ENCODE data around the gene TRMT112.
A peak's percentile ranks its signal among the peaks of the same experiment; 100 is the strongest.

Gene TRMT112

DNA sequence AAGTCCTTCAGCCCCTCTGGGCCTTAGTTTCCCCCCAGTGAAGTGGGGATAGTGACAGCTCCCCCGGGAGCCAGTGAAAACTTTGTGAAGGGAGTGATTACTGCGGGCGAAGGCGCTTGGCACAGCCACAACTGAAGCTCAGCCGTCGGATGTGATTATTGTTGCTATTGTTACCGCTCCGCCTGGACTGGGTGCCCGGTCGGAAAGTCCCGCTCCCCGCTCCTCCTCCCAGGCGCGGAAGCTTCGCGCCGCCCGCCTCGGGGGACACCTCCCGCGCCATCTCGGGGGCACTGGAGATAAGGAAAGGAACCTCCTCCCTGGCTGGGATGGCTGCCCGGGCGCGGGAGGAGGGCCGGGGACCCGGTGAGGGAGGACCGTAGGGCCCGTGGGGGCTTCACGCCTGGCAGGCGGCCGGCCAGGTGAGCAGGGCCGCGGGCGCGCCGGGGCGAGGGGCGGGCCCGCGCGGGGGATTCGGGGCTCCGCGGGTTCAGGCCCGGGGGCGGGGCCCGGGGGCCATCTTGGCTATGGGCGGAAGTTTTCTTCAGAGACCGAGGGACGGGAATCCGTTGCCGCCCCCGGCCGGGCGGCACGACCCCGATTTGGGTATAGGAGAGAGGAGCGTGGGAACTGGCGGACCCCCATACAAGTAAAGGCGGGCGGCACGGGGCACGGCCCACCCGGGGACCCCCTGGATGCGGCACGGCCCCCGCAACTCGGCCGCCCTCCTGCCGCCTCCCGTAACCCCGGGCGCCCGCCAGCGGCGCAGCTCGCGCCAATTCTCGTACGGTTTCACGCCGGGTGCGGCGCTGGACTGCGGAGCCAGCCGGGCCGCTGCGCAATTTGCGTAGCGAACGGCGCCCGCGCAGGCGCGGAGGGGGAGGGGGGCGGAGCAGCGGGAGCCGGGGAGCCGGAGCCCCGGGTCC lies 32.1 kb downstream of the TRMT112 start, which contains the start of gene GPR137:
GPR137 (plus strand) TSS at position 887 of the 923 bp plus-strand sequence. CDS start 677 bp downstream, outside the sequence.
- peak within 1 kb of the TSS; percentile 84 for H3K4me3 ChIP-seq (ENCODE audit: low read length)
- H3K4me1 ChIP-seq (ENCODE audit: control insufficient read depth, insufficient read depth, low read length) = peaks cover 20% of the 10 kb centered on the region
- H3K9me3 ChIP-seq (replicated peaks; ENCODE audit: low read length) = no peaks in the 10 kb centered on the region
- H3K27me3 ChIP-seq (ENCODE audit: control insufficient read depth, insufficient read depth, low read length) = peaks cover 1% of the 10 kb centered on the region
- peak within 1 kb of the TSS; percentile 99 for H3K4me2 ChIP-seq (ENCODE audit: low read length)
- peak within 1 kb of the TSS; percentile 88 for H3K9ac ChIP-seq (ENCODE audit: low read depth, low read length)
- no peaks in the 10 kb centered on the region for H3K36me3 ChIP-seq (ENCODE audit: insufficient read depth, low read length)

GRCh38 chr11:64284048-64284961 lies 33.1 kb downstream of the TRMT112 start, which contains the start of gene BAD:
Gene BAD (minus strand): TSS chr11:64284665. CDS start chr11:64284368, 297 bp downstream.
- Histone ChIP-seq H3K4me1 (ENCODE audit: control insufficient read depth, insufficient read depth, low read length) (peaks cover 20% of the 10 kb centered on the region), H3K36me3 (ENCODE audit: insufficient read depth, low read length) (no peaks in the 10 kb centered on the region), H3K27me3 (ENCODE audit: control insufficient read depth, insufficient read depth, low read length) (no peaks in the 10 kb centered on the region), H3K9me3 (replicated peaks; ENCODE audit: low read length) (no peaks in the 10 kb centered on the region), H3K9ac (ENCODE audit: low read depth, low read length) (peak within 1 kb of the TSS; percentile 88), H3K4me3 (ENCODE audit: low read length) (peak within 1 kb of the TSS; percentile 84), H3K4me2 (ENCODE audit: low read length) (peak within 1 kb of the TSS; percentile 99)

DNA sequence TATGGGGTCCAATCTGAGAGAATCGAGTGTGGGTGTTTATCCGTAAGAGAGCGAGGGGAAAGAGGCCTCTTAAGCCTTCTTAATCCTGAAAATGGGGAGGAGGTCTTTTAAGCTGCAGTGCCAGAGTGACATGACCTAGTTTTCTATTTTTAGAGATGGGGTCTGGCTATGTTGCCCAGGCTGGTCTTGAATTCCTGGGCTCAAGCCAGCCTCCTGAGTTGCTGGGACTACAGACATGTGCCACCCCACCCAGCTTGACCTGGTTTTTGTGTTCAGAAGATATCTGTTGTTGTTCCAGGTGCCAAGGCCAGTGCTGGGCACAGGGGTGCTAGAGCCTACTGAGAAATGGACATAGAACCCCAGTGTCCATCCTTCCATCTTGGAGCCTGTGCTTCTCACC lies 34.3 kb downstream of the TRMT112 start:
- Histone ChIP-seq H3K4me2 (ENCODE audit: low read length) (peak overlapping the region; percentile 99), H3K36me3 (ENCODE audit: insufficient read depth, low read length) (no peaks in the 10 kb centered on the region), H3K27me3 (ENCODE audit: control insufficient read depth, insufficient read depth, low read length) (no peaks in the 10 kb centered on the region), H3K9ac (ENCODE audit: low read depth, low read length) (no peak overlapping the region), H3K4me1 (ENCODE audit: control insufficient read depth, insufficient read depth, low read length) (peaks cover 20% of the 10 kb centered on the region), H3K9me3 (replicated peaks; ENCODE audit: low read length) (no peaks in the 10 kb centered on the region), H3K4me3 (ENCODE audit: low read length) (no peak overlapping the region)

DNA sequence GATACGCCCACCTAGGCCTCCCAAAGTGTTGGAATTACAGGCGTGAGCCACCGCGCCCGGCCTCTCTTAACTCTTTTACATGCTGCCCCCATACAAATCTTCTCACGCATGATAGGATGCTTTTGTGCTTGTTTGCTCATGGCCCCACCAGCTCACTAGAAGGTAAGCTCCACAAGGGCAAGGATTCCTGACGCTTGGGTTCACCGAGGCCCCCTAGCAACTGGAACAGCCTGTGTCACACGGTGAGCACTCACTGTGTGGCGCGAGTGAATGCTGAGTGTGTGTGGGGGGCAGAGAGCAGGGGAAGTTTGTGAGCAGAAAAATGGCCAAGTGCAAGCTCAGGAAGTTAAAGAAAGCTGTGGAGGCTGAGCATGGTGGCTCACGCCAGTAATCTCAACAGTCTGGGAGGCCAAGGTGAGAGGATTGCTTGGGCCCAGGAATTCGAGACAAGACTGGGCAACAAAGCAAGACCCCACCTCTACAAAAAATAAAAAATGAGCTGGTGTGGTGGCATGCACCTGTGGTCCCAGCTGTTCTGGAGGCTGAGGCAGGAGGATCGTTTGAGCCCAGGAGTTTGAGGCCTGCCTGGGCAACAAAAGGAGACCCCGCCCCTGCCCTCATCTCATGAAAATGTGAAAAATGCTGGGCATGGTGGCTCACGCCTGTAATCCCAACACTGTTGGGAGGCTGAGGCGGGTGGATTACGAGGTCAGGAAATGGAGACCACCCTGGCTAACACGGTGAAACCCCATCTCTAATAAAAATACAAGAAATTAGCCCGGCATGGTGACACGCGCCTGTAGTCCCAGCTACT lies 35.2 kb downstream of the TRMT112 start:
- H3K4me3 ChIP-seq (ENCODE audit: low read length) = no peak overlapping the region
- H3K4me2 ChIP-seq (ENCODE audit: low read length) = no peak overlapping the region
- peaks cover 4% of the 10 kb centered on the region for H3K36me3 ChIP-seq (ENCODE audit: insufficient read depth, low read length)
- H3K9ac ChIP-seq (ENCODE audit: low read depth, low read length) = no peak overlapping the region
- peaks cover 20% of the 10 kb centered on the region for H3K4me1 ChIP-seq (ENCODE audit: control insufficient read depth, insufficient read depth, low read length)
- H3K9me3 ChIP-seq (replicated peaks; ENCODE audit: low read length) = no peaks in the 10 kb centered on the region
- H3K27me3 ChIP-seq (ENCODE audit: control insufficient read depth, insufficient read depth, low read length) = no peaks in the 10 kb centered on the region

DNA sequence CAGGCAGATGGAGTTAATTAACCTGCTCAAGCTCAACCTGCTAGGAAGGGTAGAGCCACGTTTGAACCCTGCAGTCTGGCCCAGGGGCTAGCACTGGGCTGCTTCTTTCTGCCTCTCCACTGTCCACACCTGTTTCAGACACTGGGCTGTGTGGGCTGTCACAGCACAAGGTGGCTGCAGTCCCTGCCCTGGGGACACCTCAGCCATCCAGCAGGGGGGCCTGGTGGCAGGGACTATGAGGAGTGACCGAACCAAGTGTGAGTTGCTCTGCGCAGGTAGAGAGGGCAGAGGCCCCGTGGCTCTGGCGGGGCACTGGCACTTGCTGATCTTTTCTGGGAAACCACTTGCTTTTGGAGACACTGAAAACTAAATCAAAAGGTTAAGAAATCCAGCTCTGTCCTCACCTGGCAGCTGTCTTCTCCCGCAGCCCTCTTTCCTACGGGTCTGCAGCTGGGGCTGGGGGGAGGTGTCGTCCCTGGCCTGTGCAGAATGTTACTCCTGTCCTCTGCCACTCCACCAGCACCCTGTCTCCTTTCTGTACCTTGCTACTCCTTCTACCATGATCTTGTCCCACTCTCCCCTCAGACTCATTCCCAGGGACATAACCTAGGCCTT lies 38.7 kb downstream of the TRMT112 start:
- Histone ChIP-seq H3K9ac (ENCODE audit: low read depth, low read length) (no peak overlapping the region), H3K4me1 (ENCODE audit: control insufficient read depth, insufficient read depth, low read length) (peaks cover 11% of the 10 kb centered on the region), H3K27me3 (ENCODE audit: control insufficient read depth, insufficient read depth, low read length) (no peaks in the 10 kb centered on the region), H3K4me2 (ENCODE audit: low read length) (no peak overlapping the region), H3K4me3 (ENCODE audit: low read length) (no peak overlapping the region), H3K36me3 (ENCODE audit: insufficient read depth, low read length) (peaks cover 9% of the 10 kb centered on the region), H3K9me3 (replicated peaks; ENCODE audit: low read length) (no peaks in the 10 kb centered on the region)

DNA sequence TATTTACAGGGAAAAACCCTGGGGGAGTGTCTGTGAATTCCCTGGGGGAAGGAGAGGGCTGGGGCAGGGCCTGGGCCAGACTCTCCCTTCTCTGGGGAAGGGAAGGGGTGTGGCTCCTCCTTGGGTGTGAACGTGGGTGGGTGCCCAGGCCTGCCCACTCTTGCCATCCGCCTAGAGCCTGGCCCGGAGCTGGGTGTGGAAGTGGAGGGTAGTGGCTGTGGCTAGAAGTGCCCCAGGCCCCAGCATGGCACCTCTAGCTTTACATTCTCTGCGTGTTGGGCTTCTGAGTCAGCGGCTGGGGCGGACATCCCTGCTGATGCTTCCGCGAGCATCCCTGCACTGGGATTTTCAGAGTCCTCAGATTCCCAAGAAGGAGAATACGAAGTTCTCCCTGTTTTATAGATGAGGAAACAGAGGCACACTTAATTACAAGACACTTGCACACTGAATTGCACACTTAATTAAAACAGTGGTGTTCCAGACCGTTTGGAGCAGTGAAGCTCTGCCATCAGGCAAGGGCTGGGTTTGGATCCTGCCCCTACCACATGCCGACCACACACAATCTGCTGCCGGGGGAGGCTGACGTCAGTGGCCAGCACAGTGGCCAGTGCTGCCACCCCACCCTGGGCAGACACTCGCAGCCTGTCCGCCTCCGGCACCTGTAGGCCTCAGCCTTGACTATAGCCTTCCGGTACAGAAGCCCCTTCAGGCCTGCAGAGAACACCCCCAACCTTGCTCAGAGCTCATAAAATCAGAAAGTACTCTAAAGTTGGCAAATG lies 40.5 kb downstream of the TRMT112 start:
- H3K27me3 ChIP-seq (ENCODE audit: control insufficient read depth, insufficient read depth, low read length) = no peaks in the 10 kb centered on the region
- H3K4me3 ChIP-seq (ENCODE audit: low read length) = no peak overlapping the region
- H3K36me3 ChIP-seq (ENCODE audit: insufficient read depth, low read length) = peaks cover 9% of the 10 kb centered on the region
- peaks cover 12% of the 10 kb centered on the region for H3K4me1 ChIP-seq (ENCODE audit: control insufficient read depth, insufficient read depth, low read length)
- peak overlapping the region; percentile 16 for H3K9ac ChIP-seq (ENCODE audit: low read depth, low read length)
- no peaks in the 10 kb centered on the region for H3K9me3 ChIP-seq (replicated peaks; ENCODE audit: low read length)
- peak overlapping the region; percentile 25 for H3K4me2 ChIP-seq (ENCODE audit: low read length)

GRCh38 chr11:64275841-64276240 lies 41.5 kb downstream of the TRMT112 start:
- H3K4me3 ChIP-seq (ENCODE audit: low read length) = no peak overlapping the region
- peaks cover 15% of the 10 kb centered on the region for H3K4me1 ChIP-seq (ENCODE audit: control insufficient read depth, insufficient read depth, low read length)
- no peaks in the 10 kb centered on the region for H3K27me3 ChIP-seq (ENCODE audit: control insufficient read depth, insufficient read depth, low read length)
- H3K9ac ChIP-seq (ENCODE audit: low read depth, low read length) = no peak overlapping the region
- H3K4me2 ChIP-seq (ENCODE audit: low read length) = no peak overlapping the region
- H3K36me3 ChIP-seq (ENCODE audit: insufficient read depth, low read length) = peaks cover 9% of the 10 kb centered on the region
- no peaks in the 10 kb centered on the region for H3K9me3 ChIP-seq (replicated peaks; ENCODE audit: low read length)

DNA sequence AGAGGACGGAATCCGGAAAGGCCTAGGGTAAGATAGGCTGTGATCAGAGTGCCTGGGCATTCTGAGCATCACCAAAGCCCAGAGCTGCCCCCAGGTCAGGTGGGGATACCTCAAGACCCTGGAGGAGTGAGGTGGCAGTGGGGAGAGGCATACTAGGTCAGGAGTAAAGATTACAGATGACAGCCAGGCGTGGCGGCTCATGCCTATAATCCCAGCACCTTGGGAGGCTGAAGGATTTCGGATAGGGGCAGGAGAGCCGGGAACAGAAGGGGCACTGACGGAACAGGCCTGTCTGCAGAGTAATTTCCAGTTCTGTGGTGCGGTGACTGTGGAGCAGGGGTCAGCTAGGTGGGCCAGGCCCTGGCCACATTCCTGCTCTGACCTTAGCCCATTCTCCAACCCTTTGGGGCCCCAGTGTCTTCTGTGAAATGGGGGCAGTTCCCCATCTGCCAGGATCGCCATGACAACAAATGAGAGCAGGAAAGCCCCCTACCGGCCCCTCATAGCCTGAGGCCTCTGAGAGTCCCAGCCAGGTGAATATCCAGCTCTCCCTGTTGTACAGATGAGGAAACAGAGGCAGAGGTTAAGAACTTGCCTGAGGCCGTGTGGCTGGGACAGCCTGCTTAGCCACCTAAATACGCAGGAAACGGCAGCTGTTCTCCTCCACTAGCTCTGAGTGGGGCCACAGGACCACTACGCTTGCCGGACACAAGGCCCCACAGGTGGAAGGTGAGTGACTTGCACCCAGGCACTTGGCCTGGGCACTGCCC lies 42.1 kb downstream of the TRMT112 start:
- no peak overlapping the region for H3K9ac ChIP-seq (ENCODE audit: low read depth, low read length)
- H3K36me3 ChIP-seq (ENCODE audit: insufficient read depth, low read length) = peaks cover 9% of the 10 kb centered on the region
- no peaks in the 10 kb centered on the region for H3K27me3 ChIP-seq (ENCODE audit: control insufficient read depth, insufficient read depth, low read length)
- H3K4me3 ChIP-seq (ENCODE audit: low read length) = no peak overlapping the region
- H3K4me2 ChIP-seq (ENCODE audit: low read length) = no peak overlapping the region
- H3K9me3 ChIP-seq (replicated peaks; ENCODE audit: low read length) = no peaks in the 10 kb centered on the region
- peaks cover 15% of the 10 kb centered on the region for H3K4me1 ChIP-seq (ENCODE audit: control insufficient read depth, insufficient read depth, low read length)

- Histone ChIP-seq H3K27me3 (ENCODE audit: control insufficient read depth, insufficient read depth, low read length) (no peaks in the 10 kb centered on the region), H3K4me3 (ENCODE audit: low read length) (peak overlapping the region; percentile 79), H3K36me3 (ENCODE audit: insufficient read depth, low read length) (peaks cover 16% of the 10 kb centered on the region), H3K4me1 (ENCODE audit: control insufficient read depth, insufficient read depth, low read length) (peaks cover 26% of the 10 kb centered on the region), H3K9me3 (replicated peaks; ENCODE audit: low read length) (no peaks in the 10 kb centered on the region), H3K4me2 (ENCODE audit: low read length) (peak overlapping the region; percentile 93), H3K9ac (ENCODE audit: low read depth, low read length) (peak overlapping the region; percentile 84)
These were observed 47.7 kb downstream of the TRMT112 start for GRCh38 chr11:64269540-64270220.
